GM18498 (cell line): ENCODE data around the gene CADPS.
A peak's percentile ranks its signal among the peaks of the same experiment; 100 is the strongest.

ENCODE experiments used
- ATAC-seq: cut with Tn5 transposase; IDR thresholded peaks from one replicate; pipeline ENCODE4 v1.9.1; 2021; ENCODE audit warnings: mild to moderate bottlenecking, moderate library complexity; ENCODE audit not compliant: unreplicated experiment

CADPS gene

DNA sequence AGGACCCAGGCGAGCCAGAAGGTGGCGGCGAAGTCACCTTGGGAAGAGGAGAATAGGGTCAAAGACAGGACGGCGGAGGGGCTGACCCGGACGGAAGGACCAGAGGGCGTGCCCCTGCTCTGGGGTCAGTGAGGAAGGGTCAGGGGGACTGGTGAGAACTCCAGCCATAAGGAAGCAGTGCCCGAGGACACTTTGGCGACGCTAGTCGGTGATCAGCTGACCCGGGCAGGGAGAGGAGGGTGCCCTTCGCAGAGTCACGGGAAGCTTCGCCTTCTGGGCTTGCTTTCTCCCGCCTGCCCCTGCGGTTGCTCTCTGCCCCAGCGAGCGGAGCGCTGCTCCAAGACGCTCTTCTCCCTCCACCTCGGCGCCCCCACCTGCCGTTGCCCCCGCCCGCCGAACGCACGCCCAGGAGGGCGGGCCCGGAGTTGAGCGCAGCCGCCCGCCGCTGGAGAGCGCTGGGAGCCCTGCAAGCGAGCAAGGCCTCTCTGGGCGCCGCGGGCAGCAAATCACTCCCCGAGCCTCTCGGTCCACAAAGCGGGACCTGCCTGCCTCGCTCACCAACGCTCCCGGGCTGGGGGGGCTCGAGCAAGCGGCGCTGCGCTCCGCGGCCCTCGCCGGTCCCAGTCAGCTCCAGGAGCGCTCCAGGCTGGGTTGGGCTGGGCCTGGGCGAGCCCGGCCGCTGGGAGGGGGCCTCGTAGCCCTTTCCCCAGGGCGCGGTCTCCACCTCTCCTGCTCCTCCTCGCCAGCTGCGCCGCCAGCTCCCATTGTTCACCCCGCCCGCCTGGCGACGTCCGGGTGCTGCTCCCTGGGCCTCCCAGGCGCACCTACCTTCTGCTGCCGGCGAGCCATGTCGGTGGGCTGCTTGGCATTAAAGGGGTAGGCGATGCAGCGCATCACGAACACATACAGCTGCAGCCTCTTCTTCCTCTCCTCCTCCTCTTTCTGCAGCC lies 1.2 kb downstream of the CADPS start:
- no peak for ATAC-seq

DNA sequence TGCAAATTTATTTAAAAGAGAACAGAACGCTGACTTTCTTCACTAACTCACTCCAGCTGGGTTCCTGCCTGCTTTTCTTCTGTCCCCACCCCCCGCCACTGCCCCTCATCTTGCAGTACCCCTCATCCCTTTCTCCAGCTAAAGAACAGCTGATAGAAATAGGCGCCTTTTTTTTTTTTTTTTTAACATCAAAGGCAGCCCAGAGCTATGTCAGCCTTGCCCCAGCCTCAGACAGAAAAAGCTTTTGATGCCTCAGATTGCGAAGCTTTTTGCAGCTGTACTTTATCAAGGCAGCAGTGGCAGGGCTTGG lies 1.8 kb downstream of the CADPS start:
- ATAC-seq: no peak

GRCh38 chr3:62872318-62872717 lies 2.9 kb downstream of the CADPS start:
- no peak for ATAC-seq

DNA sequence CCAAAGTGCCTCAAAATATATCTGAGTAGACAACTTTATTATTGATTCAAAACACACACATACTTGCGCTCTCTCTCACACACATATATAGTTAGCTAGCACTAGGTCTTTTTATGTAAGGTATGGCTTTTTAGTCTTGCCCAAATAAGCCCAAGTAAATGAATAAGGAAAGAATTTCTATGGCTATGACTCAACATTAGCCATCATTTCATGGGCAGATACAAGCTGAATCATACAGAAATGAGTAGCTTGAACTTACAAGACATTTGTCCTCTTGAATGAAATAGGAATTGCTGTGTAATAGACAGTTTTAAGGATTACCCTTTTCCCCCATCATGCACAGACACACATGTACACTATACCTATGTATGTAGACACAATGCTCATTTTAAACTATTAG lies 4.9 kb downstream of the CADPS start:
- ATAC-seq: no peak

DNA sequence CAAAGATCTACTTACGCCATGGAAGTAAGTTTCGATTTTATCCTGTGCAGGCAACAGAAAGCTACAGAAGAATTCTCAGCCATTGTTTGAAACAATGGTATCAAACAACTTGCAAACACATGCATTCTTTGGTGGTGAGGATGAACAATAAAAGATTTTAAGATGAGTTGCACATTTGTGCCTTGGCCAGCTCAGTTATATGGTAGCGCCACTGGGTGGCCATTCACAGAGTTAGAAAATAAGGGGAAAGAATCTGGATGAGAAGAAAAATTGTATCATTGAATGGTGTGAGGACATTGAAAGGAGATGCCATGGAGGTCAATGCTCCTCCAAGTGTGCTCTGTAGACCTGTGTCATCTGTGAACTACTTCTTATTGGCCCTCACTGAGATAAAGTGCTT lies 11.6 kb downstream of the CADPS start:
- ATAC-seq: no peak

- no peak for ATAC-seq
Measured at GRCh38 chr3:62859203-62859791, 15.9 kb downstream of the CADPS start.

DNA sequence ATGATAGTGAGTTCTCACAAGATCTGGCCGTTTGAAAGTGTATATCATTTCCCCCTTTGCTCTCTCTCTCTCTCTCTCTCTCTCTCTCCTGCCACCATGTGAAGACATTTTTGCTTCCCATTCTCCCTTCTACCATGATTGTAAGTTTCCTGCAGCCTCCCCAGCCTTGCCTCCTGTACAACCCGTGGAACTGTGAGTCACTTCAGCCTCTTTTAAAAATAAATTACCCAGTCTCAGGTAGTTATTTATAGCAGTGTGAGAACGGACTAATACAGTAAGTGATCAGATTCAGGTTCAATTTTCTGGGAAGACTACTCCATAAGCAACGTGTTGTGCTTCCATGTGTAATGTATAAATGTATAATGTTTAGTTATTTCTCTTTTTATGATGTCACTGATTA lies 29.2 kb downstream of the CADPS start:
- ATAC-seq: no peak

DNA sequence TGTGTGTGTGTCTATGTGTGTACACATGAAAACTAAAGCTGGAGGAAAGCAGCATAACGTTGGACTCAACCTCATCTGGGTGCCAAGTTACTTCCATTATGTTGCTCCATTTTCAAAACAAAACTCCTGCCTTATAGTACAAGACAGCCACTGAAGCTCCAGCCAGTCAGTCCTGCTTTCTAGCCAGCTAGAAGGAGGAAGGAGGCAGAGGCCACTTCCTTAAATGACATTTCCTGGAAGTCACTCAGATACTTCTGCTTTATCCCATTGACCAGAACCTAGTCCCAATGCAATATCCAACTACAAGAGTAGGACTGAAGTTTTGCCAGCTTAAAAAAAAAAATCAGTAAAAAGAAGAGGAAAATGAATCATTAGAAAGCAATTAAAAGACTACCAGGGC lies 31.7 kb downstream of the CADPS start:
- ATAC-seq: no peak

- ATAC-seq: no peak
Measured at GRCh38 chr3:62839748-62840147, 35.5 kb downstream of the CADPS start.

GRCh38 chr3:62837145-62837787 lies 38.0 kb downstream of the CADPS start:
- no peak for ATAC-seq

DNA sequence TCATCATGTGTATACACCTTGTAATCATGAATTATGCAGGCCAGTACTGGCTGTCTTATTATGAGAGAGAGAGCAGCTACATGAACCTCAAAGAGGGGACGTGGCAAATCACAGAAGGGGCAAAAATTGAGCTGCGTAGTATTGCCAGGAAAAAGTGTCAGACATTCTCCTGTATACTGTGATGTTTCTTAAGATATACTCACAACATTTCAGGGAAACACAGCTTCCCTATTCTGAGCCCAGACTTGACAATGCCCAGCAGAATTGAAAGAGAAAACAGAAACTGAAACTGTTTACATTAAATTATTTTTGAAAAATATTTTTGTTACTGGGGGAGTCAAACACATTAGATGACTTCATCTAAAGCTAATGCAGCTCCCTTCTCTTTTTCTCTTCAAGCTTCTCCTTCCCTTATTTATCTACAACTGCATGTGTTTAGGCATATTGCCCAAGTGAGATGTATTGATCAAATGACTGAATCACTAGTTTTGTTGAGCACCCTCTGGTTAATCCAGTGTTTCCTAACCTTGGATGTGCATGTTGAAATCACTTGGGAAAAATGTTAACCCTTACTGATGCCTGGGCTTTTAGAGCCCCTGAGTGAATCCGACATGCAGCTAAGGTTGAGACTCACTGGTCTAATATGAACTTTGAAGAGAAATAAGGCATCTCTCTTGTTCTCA lies 39.5 kb downstream of the CADPS start:
- ATAC-seq: peak; percentile 75

DNA sequence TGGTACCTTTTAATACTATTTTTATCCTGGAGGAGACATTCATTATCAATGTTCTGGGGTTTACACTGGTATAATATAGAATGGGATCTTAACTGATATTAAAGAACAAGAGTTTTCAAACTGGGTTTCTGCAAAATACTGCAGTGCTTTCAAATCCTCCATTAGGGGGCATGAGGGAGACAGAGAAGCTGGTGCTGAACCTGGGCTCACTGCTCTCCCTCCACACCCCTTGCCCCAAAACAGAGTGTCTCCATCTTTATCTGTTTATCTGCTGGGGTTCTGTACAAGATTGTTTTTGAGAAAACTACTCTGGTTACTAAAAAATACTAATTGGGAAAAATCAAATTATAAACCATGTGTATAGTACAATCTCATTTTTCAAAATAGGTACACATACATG lies 41.7 kb downstream of the CADPS start:
- no peak for ATAC-seq

GRCh38 chr3:62832553-62832952 lies 42.7 kb downstream of the CADPS start:
- no peak for ATAC-seq

GRCh38 chr3:62830727-62831322 lies 44.4 kb downstream of the CADPS start:
- ATAC-seq: no peak

- no peak for ATAC-seq
Measured at GRCh38 chr3:62827550-62827949, 47.7 kb downstream of the CADPS start.

DNA sequence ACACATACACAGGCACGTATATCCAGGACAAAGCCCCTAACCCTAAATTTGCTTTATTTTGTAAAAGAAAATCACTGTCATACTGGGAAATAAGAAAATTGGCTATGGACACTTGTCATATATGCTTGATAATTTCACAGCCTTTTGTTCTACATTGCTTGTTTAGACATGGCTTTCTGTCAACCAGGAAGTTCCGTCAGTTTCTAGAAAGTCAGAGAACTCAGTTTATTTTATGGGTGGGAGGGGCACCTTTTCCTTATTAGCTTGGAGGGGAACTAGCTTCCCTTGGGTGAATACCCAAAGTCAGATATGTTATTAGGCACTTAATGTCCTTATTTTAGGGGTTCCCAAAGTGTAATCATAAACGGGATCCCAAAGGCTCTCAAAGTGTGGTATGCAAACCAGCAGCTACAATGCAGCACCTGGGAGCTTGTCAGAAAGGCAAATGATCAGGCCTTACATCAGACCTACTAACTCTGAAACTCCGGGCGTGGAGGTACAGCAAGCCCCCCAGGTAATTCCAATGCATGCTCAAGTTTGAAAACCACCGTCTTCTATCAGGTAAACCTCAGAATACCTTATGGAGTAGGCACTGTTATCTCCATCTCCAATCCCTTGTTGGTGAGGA lies 50.1 kb downstream of the CADPS start:
- ATAC-seq: no peak

GRCh38 chr3:62823461-62824050 lies 51.7 kb downstream of the CADPS start:
- ATAC-seq: no peak

DNA sequence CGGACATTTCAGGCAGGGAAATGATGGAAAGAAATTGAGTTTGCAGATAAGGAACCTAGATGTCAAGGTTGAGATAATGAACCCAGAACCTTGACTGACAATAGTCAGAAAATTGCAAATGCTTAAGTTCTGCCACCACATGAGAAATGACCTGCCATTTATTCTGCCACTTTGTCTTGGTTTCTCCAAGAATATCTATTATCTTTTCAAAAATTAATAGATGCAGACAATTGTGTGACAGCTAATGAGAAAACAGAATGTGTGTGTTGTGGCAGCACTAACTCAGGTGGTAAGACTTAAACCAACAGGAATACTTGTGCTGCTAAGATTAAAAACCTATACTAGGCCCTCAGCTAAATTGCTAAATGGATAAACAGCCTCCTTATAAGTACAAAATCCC lies 52.3 kb downstream of the CADPS start:
- no peak for ATAC-seq

GRCh38 chr3:62818347-62818746 lies 56.9 kb downstream of the CADPS start:
- ATAC-seq: peak; percentile 68

DNA sequence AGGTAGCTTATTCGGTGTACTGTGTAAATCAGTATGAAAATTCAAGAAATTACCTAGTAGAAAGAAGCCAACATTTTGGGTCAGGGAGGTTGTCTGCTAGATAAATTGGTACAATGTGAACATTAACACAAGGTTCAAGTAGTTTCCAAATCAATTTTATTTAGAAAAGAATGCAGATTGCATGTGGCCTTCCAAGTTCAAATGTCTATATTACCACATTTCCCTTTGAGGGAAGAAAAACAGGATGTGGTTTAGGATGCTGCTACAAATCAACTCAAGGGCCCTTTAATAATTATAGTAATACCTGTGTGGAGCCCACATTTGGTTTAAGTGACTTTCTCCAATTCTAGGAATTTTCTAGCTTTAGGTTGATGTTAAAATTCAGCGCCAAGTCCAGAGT lies 57.5 kb downstream of the CADPS start:
- ATAC-seq: no peak
